DOHH2 (cell line): ENCODE results near the gene SLC16A13.
"Not testable (repeated sequence)": the region's sequence is repeated elsewhere in the genome, so short reads cannot be mapped to it uniquely, and the experiment has no call there.

Experiments used
- H3F3A ChIP-seq: fragments of 200-600 bp; sonication (generic), shearing (Covaris generic); 2 replicates; pipeline ENCODE4 v1.6.0; 2016; ENCODE audit warnings: antibody characterized with exemption, mild to moderate bottlenecking; ENCODE audit not compliant: control insufficient read depth, insufficient read depth
- H3K27ac ChIP-seq: fragments of 200-600 bp; sonication (generic); 2 replicates; pipeline ENCODE4 v1.5.1; 2014; ENCODE audit warnings: low read depth, mild to moderate bottlenecking, low read length, moderate library complexity
- H3K27me3 ChIP-seq: fragments of 200-600 bp; sonication (generic); 2 replicates; pipeline ENCODE4 v1.6.1; 2014; ENCODE audit warnings: mild to moderate bottlenecking, low read length, mixed read lengths; ENCODE audit not compliant: control insufficient read depth
- H3K36me3 ChIP-seq: fragments of 200-600 bp; sonication (generic); 2 replicates; pipeline ENCODE4 v1.6.1; 2014; ENCODE audit warnings: mild to moderate bottlenecking, low read length, moderate library complexity, mixed read lengths; ENCODE audit not compliant: control insufficient read depth
- H3K4me1 ChIP-seq: fragments of 200-600 bp; sonication (generic); 2 replicates; pipeline ENCODE4 v1.6.1; 2014; ENCODE audit warnings: mild to moderate bottlenecking, low read length, mixed read lengths; ENCODE audit not compliant: control insufficient read depth
- H3K4me2 ChIP-seq: fragments of 200-600 bp; sonication (generic); 2 replicates; pipeline ENCODE4 v1.6.0; 2014; ENCODE audit warnings: mild to moderate bottlenecking, low read length, moderate library complexity
- H3K4me3 ChIP-seq: fragments of 200-600 bp; sonication (generic); 2 replicates; pipeline ENCODE4 v1.5.1; 2014; ENCODE audit warnings: mild to moderate bottlenecking, low read length, mixed read lengths
- H3K79me2 ChIP-seq: fragments of 200-600 bp; sonication (generic); 2 replicates; pipeline ENCODE4 v1.6.1; 2014; ENCODE audit warnings: mild to moderate bottlenecking, low read length, mixed read lengths; ENCODE audit not compliant: control insufficient read depth
- H3K9me2 ChIP-seq: fragments of 200-600 bp; sonication (generic); replicated peaks from 2 replicates; pipeline ENCODE4 v1.6.1; 2014; ENCODE audit warnings: mild to moderate bottlenecking, low read length, mixed read lengths; ENCODE audit not compliant: control insufficient read depth
- H3K9me3 ChIP-seq: fragments of 200-600 bp; sonication (generic); 2 replicates; pipeline ENCODE4 v1.6.1; 2014; ENCODE audit warnings: antibody characterized with exemption, low read length, mixed read lengths; ENCODE audit not compliant: control insufficient read depth, insufficient read depth
- H4K20me1 ChIP-seq: fragments of 200-600 bp; sonication (generic); 2 replicates; pipeline ENCODE4 v1.6.0; 2014; ENCODE audit warnings: low read depth, mild to moderate bottlenecking, antibody characterized with exemption, low read length, moderate library complexity; ENCODE audit not compliant: control insufficient read depth, insufficient read depth
- CTCF ChIP-seq: fragments of 200-600 bp; sonication (generic); IDR thresholded peaks from one replicate; pipeline ENCODE4 v1.5.1; 2014; ENCODE audit warnings: antibody characterized with exemption, mild to moderate bottlenecking, low read depth, low read length; ENCODE audit not compliant: poor library complexity, severe bottlenecking
- EZH2phosphoT487 ChIP-seq: fragments of 200-600 bp; sonication (generic); IDR thresholded peaks from 2 replicates; pipeline ENCODE4 v1.6.1; 2017; ENCODE audit warnings: borderline replicate concordance, mild to moderate bottlenecking, antibody characterized with exemption, low read length, moderate library complexity, mixed read lengths

SLC16A13 gene

GRCh38 chr17:7046127-7046724 lies 10.4 kb downstream of the SLC16A13 start:
- peak overlapping the region; percentile 67 for H3K4me3 ChIP-seq
- H3K9me2 ChIP-seq, result no peaks in the 10 kb centered on the region
- H3F3A ChIP-seq, result peaks cover 3% of the 10 kb centered on the region; the same call in 1 of the 2 replicates
- no peak for TF ChIP-seq EZH2phosphoT487
- no peak for TF ChIP-seq CTCF
- H3K27me3 ChIP-seq, result peaks cover 28% of the 10 kb centered on the region
- H4K20me1 ChIP-seq, result no peaks in the 10 kb centered on the region
- no peak overlapping the region for H3K27ac ChIP-seq
- no peaks in the 10 kb centered on the region for H3K79me2 ChIP-seq
- H3K9me3 ChIP-seq, result no peaks in the 10 kb centered on the region
- H3K36me3 ChIP-seq, result no peaks in the 10 kb centered on the region
- H3K4me1 ChIP-seq, result peaks cover 33% of the 10 kb centered on the region
- peak overlapping the region; percentile 84 for H3K4me2 ChIP-seq

GRCh38 chr17:7046725-7047397 lies 11.0 kb downstream of the SLC16A13 start:
- not testable (repeated sequence) for H3K9me2 ChIP-seq, H4K20me1 ChIP-seq, H3K27ac ChIP-seq, H3K36me3 ChIP-seq, H3F3A ChIP-seq, H3K79me2 ChIP-seq, H3K9me3 ChIP-seq
- Histone ChIP-seq H3K27me3 (peaks cover 28% of the 10 kb centered on the region), H3K4me3 (peak overlapping the region; percentile 67), H3K4me1 (peaks cover 33% of the 10 kb centered on the region), H3K4me2 (peak overlapping the region; percentile 84)

- TF ChIP-seq EZH2phosphoT487 (no peak), CTCF (no peak)
- peaks cover 3% of the 10 kb centered on the region; the same call in 1 of the 2 replicates for H3F3A ChIP-seq
- H3K9me3 ChIP-seq, result no peaks in the 10 kb centered on the region
- H3K4me1 ChIP-seq, result peaks cover 32% of the 10 kb centered on the region
- no peak overlapping the region for H3K4me2 ChIP-seq
- no peak overlapping the region for H3K27ac ChIP-seq
- no peaks in the 10 kb centered on the region for H3K36me3 ChIP-seq
- H3K27me3 ChIP-seq, result peaks cover 28% of the 10 kb centered on the region
- H3K4me3 ChIP-seq, result no peak overlapping the region
- no peaks in the 10 kb centered on the region for H3K9me2 ChIP-seq
- H3K79me2 ChIP-seq, result no peaks in the 10 kb centered on the region
- no peaks in the 10 kb centered on the region for H4K20me1 ChIP-seq
Observed at GRCh38 chr17:7047566-7047965, 11.8 kb downstream of the SLC16A13 start.

GRCh38 chr17:7048968-7049367 lies 13.2 kb downstream of the SLC16A13 start:
- Histone ChIP-seq H3F3A (peaks cover 3% of the 10 kb centered on the region; the same call in 1 of the 2 replicates), H3K4me3 (no peak overlapping the region), H3K9me2 (no peaks in the 10 kb centered on the region), H3K27me3 (peaks cover 16% of the 10 kb centered on the region), H3K4me2 (no peak overlapping the region), H3K9me3 (no peaks in the 10 kb centered on the region), H3K79me2 (no peaks in the 10 kb centered on the region), H3K27ac (no peak overlapping the region), H3K4me1 (peaks cover 18% of the 10 kb centered on the region), H3K36me3 (no peaks in the 10 kb centered on the region), H4K20me1 (no peaks in the 10 kb centered on the region)
- TF ChIP-seq EZH2phosphoT487, result no peak
- TF ChIP-seq CTCF, result no peak

- H3K27me3 ChIP-seq, result peaks cover 10% of the 10 kb centered on the region
- peaks cover 16% of the 10 kb centered on the region for H3K4me1 ChIP-seq
- not testable (repeated sequence) for H3K27ac ChIP-seq, H3K4me3 ChIP-seq, H3K79me2 ChIP-seq, H3K4me2 ChIP-seq, H3F3A ChIP-seq, H4K20me1 ChIP-seq, H3K9me3 ChIP-seq, H3K9me2 ChIP-seq, H3K36me3 ChIP-seq
Observed at GRCh38 chr17:7050583-7050982, 14.8 kb downstream of the SLC16A13 start.
